ENCODE data around the gene MAP4K2. TPM values are rescaled to one million over a fixed set of nuclear protein-coding genes. Genes with fewer than 3 reads are reported as not detected.

Gene MAP4K2
- total and polyA plus RNA-seq, 2 of the 8 experiments (the other 6 are each of a cell fraction or from before 2014, with no cell fraction given), result 20.1 to 20.7 TPM

GRCh38 chr11:64831411-64831891, 28.4 kb upstream of the MAP4K2 start:
- no peak overlapping the region for H3K9ac ChIP-seq (replicated peaks in 1 of 4; ENCODE audit: extremely low read depth in 1 of 4, low read depth in 3 of 4, low read length in 3 of 4)
- ChIA-PET CTCF (ENCODE audit: partially characterized antibody) (interaction anchor here (0.5 to 1.7 kb wide), 5 partner anchors 13 to 1392 kb away, joined by 3 to 5 read pairs (median 3); no protein-coding TSS in a partner anchor), POLR2A (ENCODE audit: partially characterized antibody) (interaction anchor here (1.1 to 1.5 kb wide), 5 partner anchors 9 to 32 kb away, joined by 3 to 4 read pairs (median 3); partner anchors contain the start of gene MEN1)
- no peak overlapping the region for H2AFZ ChIP-seq (ENCODE audit: low read length)
- no peak overlapping the region for H3K23ac ChIP-seq (ENCODE audit: insufficient read length)
- no peaks in the 10 kb centered on the region for H3K9me3 ChIP-seq (ENCODE audit: insufficient read depth in 2 of 2, low read depth in 1 of 2, low read length in 1 of 2)
- no peak overlapping the region for H2AK5ac ChIP-seq (ENCODE audit: low read depth, low read length)
- no peak overlapping the region for H3K56ac ChIP-seq (replicated peaks; ENCODE audit: insufficient read length, low read depth, low read length)
- no peak overlapping the region for H4K8ac ChIP-seq (ENCODE audit: extremely low read depth, insufficient read depth, low read length)
- TF ChIP-seq ZNF274 (IDR thresholded peaks at IDR 0.05; ENCODE audit: borderline replicate concordance, extremely low read depth, low read length) (no peak), KDM1A (IDR thresholded peaks at IDR 0.05; ENCODE audit: borderline replicate concordance, low read length) (no peak), KDM5A (IDR thresholded peaks at IDR 0.05; ENCODE audit: low read length) (no peak), BRCA1 (IDR thresholded peaks at IDR 0.05; ENCODE audit: low read depth, low read length) (no peak), SP1 (IDR thresholded peaks at IDR 0.05; ENCODE audit: low read depth, low read length) (no peak), ATF3 (IDR thresholded peaks at IDR 0.05; ENCODE audit: insufficient read depth, low read depth, low read length) (no peak), EGR1 (IDR thresholded peaks at IDR 0.05; ENCODE audit: borderline replicate concordance, low read depth, low read length) (no peak), SRF (IDR thresholded peaks at IDR 0.05; ENCODE audit: low read depth, low read length) (no peak), SIX5 (IDR thresholded peaks at IDR 0.05; ENCODE audit: low read depth, low read length) (no peak), POLR2A (IDR thresholded peaks at IDR 0.05; ENCODE audit: control extremely low read depth in 1 of 2, low read depth in 2 of 2, low read length in 2 of 2) (no peak), SP2 (IDR thresholded peaks at IDR 0.05; ENCODE audit: low read length) (no peak)
- H3K4me1 ChIP-seq (replicated peaks in 1 of 4; ENCODE audit: control insufficient read depth in 3 of 4, insufficient read depth in 4 of 4, low read length in 3 of 4), result no peaks in the 10 kb centered on the region
- FAIRE-seq (no peak), DNase-seq (ENCODE audit: low read depth in 1 of 2, low spot score in 2 of 2) (no peak)
- no peaks in the 10 kb centered on the region for H3K23me2 ChIP-seq (ENCODE audit: low read depth, low read length)
- no peak overlapping the region for H3K27ac ChIP-seq (ENCODE audit: low read depth, low read length)
- no peak overlapping the region for H2BK5ac ChIP-seq (ENCODE audit: low read depth, low read length)
- no peak overlapping the region for H3K14ac ChIP-seq (ENCODE audit: insufficient read length)
- no peak overlapping the region for H2BK15ac ChIP-seq (ENCODE audit: low read length)
- no peak overlapping the region for H3K4me3 ChIP-seq (ENCODE audit: extremely low read depth in 1 of 4, insufficient read depth in 2 of 4, low read depth in 3 of 4, low read length in 4 of 4)
- no peak overlapping the region for H3K4me2 ChIP-seq (ENCODE audit: insufficient read depth in 1 of 2, low read depth in 2 of 2, low read length in 2 of 2)
- peaks cover 7 to 8% of the 10 kb centered on the region in 2 experiments for H4K20me1 ChIP-seq (replicated peaks in 1 of 2; ENCODE audit: control insufficient read depth in 1 of 2, insufficient read depth in 2 of 2, low read length in 2 of 2)
- H3K27me3 ChIP-seq (replicated peaks in 1 of 4; ENCODE audit: control insufficient read depth in 3 of 4, extremely low read depth in 1 of 4, insufficient read depth in 3 of 4, low read length in 3 of 4), result no peaks in the 10 kb centered on the region
- no peak overlapping the region for H2BK120ac ChIP-seq (replicated peaks; ENCODE audit: low read depth, low read length)
- H3K18ac ChIP-seq (ENCODE audit: extremely low read depth, low read length), result no peak overlapping the region
- peaks cover 5 to 39% (median 14%) of the 10 kb centered on the region in 4 experiments; a peak in 5 of 8 replicates for H3K36me3 ChIP-seq (ENCODE audit: control insufficient read depth in 2 of 4, insufficient read depth in 4 of 4, low read length in 3 of 4)
- H3K4ac ChIP-seq (replicated peaks; ENCODE audit: insufficient read length, low read depth, low read length), result no peak overlapping the region
- no peak overlapping the region for H2BK20ac ChIP-seq (ENCODE audit: low read length)
- H2BK12ac ChIP-seq (ENCODE audit: low read depth, low read length), result no peak overlapping the region
- H4K5ac ChIP-seq (ENCODE audit: insufficient read length, low read depth, low read length), result no peak overlapping the region
- H3K79me1 ChIP-seq (ENCODE audit: low read depth, low read length), result no peaks in the 10 kb centered on the region
- 95% methylated on average over 24 of the region's 24 CpGs; no CpG with 5 or more reads in 1 of the 2 experiments for WGBS, 2 experiments (ENCODE audit: extremely low coverage in 1 of 2, insufficient coverage in 1 of 2, insufficient read length in 1 of 2, insufficient replicate concordance in 2 of 2, low coverage in 1 of 2, low lambda C conversion rate in 2 of 2, missing lambda C conversion rate in 1 of 2)
- no peak overlapping the region for H4K91ac ChIP-seq (replicated peaks; ENCODE audit: insufficient read length, low read length)
- H3K79me2 ChIP-seq (ENCODE audit: control insufficient read depth in 1 of 2, insufficient read depth in 2 of 2, low read length in 2 of 2), result no peaks in the 10 kb centered on the region

Measured in H1 (cell line).